Measurements from ENCODE around the gene ACSL6.

The ACSL6 gene

DNA sequence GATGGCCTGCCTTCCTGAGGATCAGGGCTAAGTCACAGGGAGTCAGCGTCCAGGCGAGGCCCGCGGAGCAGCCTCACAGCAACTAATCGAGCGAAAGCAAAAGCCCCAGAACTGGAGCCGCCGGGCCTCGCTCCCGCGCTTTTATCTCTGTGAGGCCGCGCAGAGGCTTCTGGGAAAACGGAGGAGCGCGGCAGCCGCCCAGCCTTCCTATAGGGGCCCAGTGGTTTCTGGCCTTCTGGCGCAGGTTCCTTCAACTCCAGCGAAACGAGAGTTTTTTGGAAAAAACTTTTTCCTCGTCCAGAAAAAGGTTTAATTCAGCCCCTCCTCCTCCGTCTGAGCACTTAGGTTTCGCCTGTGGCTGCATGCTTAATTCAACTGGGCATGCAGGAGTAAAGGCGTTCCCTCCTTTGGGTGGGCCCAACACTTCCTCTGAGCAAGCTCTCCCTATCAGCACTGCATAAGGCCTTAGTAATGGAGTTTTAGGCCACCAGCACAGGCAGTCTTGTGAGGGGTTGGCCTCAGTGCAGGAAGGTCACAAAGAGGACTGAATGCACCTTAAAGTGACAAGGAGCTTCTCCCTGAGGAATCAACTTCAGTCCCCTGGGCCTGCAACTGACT lies 65.8 kb downstream of the ACSL6 start, which contains the start of gene MEIKIN:
TSS of gene MEIKIN (minus strand) at position 113 of the 618 bp plus-strand sequence. CDS start 158 bp downstream, outside the sequence.
- H3K4me3 ChIP-seq (ENCODE audit: low read depth, low read length) = no peak within 1 kb of the TSS
- CTCF ChIA-PET = no interaction called here
- H3K4me1 ChIP-seq (ENCODE audit: control insufficient read depth, insufficient read depth, low read length) = no peaks in the 10 kb centered on the region
- no peaks in the 10 kb centered on the region for H3K9me3 ChIP-seq (ENCODE audit: control insufficient read depth, insufficient read depth, low read depth, low read length)
- POLR2A ChIA-PET = no interaction called here
- TF ChIP-seq, protein P1, sequence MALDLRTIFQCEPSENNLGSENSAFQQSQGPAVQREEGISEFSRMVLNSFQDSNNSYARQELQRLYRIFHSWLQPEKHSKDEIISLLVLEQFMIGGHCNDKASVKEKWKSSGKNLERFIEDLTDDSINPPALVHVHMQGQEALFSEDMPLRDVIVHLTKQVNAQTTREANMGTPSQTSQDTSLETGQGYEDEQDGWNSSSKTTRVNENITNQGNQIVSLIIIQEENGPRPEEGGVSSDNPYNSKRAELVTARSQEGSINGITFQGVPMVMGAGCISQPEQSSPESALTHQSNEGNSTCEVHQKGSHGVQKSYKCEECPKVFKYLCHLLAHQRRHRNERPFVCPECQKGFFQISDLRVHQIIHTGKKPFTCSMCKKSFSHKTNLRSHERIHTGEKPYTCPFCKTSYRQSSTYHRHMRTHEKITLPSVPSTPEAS (tag by site-specific recombination; IDR thresholded peaks at IDR 0.05) = no peak
- TF ChIP-seq, protein P2, sequence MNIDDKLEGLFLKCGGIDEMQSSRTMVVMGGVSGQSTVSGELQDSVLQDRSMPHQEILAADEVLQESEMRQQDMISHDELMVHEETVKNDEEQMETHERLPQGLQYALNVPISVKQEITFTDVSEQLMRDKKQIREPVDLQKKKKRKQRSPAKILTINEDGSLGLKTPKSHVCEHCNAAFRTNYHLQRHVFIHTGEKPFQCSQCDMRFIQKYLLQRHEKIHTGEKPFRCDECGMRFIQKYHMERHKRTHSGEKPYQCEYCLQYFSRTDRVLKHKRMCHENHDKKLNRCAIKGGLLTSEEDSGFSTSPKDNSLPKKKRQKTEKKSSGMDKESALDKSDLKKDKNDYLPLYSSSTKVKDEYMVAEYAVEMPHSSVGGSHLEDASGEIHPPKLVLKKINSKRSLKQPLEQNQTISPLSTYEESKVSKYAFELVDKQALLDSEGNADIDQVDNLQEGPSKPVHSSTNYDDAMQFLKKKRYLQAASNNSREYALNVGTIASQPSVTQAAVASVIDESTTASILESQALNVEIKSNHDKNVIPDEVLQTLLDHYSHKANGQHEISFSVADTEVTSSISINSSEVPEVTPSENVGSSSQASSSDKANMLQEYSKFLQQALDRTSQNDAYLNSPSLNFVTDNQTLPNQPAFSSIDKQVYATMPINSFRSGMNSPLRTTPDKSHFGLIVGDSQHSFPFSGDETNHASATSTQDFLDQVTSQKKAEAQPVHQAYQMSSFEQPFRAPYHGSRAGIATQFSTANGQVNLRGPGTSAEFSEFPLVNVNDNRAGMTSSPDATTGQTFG (tag by site-specific recombination; IDR thresholded peaks at IDR 0.05; ENCODE audit: borderline replicate concordance) = no peak
- TF ChIP-seq ZFP37 (tag by site-specific recombination; IDR thresholded peaks at IDR 0.05) (no peak), ZNF169 (tag by site-specific recombination; IDR thresholded peaks at IDR 0.05) (no peak), KLF10 (tag by site-specific recombination; IDR thresholded peaks at IDR 0.05) (no peak), ZNF354C (tag by site-specific recombination; IDR thresholded peaks at IDR 0.05; ENCODE audit: borderline replicate concordance, low read depth) (no peak), ZNF366 (tag by site-specific recombination; conservative IDR thresholded peaks at IDR 0.05) (no peak), ZIC2 (tag by site-specific recombination; IDR thresholded peaks at IDR 0.05) (no peak), ZNF350 (tag by site-specific recombination; IDR thresholded peaks at IDR 0.05) (no peak)
- TF ChIP-seq, protein P3, sequence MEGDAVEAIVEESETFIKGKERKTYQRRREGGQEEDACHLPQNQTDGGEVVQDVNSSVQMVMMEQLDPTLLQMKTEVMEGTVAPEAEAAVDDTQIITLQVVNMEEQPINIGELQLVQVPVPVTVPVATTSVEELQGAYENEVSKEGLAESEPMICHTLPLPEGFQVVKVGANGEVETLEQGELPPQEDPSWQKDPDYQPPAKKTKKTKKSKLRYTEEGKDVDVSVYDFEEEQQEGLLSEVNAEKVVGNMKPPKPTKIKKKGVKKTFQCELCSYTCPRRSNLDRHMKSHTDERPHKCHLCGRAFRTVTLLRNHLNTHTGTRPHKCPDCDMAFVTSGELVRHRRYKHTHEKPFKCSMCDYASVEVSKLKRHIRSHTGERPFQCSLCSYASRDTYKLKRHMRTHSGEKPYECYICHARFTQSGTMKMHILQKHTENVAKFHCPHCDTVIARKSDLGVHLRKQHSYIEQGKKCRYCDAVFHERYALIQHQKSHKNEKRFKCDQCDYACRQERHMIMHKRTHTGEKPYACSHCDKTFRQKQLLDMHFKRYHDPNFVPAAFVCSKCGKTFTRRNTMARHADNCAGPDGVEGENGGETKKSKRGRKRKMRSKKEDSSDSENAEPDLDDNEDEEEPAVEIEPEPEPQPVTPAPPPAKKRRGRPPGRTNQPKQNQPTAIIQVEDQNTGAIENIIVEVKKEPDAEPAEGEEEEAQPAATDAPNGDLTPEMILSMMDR (tag by site-specific recombination; IDR thresholded peaks at IDR 0.05) = no peak
- TF ChIP-seq, protein P4, sequence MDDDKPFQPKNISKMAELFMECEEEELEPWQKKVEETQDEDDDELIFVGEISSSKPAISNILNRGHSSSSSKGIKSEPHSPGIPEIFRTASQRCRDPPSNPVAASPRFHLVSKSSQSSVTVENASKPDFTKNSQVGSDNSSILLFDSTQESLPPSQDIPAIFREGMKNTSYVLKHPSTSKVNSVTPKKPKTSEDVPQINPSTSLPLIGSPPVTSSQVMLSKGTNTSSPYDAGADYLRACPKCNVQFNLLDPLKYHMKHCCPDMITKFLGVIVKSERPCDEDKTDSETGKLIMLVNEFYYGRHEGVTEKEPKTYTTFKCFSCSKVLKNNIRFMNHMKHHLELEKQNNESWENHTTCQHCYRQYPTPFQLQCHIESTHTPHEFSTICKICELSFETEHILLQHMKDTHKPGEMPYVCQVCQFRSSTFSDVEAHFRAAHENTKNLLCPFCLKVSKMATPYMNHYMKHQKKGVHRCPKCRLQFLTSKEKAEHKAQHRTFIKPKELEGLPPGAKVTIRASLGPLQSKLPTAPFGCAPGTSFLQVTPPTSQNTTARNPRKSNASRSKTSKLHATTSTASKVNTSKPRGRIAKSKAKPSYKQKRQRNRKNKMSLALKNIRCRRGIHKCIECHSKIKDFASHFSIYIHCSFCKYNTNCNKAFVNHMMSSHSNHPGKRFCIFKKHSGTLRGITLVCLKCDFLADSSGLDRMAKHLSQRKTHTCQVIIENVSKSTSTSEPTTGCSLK (tag by site-specific recombination; IDR thresholded peaks at IDR 0.05) = no peak
- no peaks in the 10 kb centered on the region for H3K36me3 ChIP-seq (ENCODE audit: control insufficient read depth in 2 of 2, insufficient read depth in 1 of 2, low read length in 2 of 2)
- H3K27ac ChIP-seq (ENCODE audit: extremely low read depth, low read depth, low read length) = no peak within 1 kb of the TSS

DNA sequence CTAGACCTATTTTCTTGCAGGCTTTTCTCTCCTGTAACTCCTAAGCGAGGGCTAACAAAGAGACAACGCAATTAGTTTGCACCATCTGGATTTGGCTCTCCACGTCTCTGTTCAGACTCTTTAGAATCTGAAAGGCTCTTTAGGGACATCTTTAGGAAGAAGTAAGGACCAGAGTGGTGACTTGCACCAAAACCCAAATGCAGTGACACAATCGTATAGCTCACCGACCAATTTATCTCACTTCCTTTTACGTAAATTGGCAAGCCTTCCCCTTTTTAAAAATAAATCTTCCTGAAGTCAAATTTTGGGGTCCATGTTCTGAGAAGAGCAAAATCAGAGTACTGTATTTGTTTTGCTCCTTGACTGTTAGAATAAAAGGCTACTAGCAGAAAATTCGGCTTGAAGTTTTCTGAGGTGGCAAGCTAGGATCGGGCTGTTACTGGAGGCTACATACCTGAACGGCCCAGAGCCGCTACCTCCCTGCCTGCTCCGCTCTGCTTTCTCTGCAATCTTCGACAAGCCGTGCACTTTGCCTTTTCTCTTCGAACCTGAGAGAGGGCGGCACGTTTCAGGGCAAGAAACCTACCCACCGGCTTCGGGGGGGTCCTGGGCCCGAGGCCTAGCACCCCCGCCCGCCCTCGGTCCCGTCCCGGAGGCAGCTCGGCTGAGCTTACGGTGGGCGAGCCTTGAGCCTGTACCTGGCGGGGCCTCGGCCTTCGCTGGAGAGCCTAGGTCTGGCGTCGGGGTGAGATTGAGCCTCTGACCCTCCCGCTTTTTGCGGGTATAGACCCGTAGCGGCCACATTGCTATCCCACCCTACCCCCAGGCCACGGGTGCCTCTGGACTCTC lies 66.5 kb downstream of the ACSL6 start:
- Histone ChIP-seq H3K36me3 (ENCODE audit: control insufficient read depth in 2 of 2, insufficient read depth in 1 of 2, low read length in 2 of 2) (no peaks in the 10 kb centered on the region), H3K4me3 (ENCODE audit: low read depth, low read length) (no peak overlapping the region), H3K27ac (ENCODE audit: extremely low read depth, low read depth, low read length) (no peak overlapping the region), H3K4me1 (ENCODE audit: control insufficient read depth, insufficient read depth, low read length) (no peaks in the 10 kb centered on the region), H3K9me3 (ENCODE audit: control insufficient read depth, insufficient read depth, low read depth, low read length) (no peaks in the 10 kb centered on the region)
- POLR2A ChIA-PET = no interaction called here
- CTCF ChIA-PET = no interaction called here
- TF ChIP-seq ZNF626 (tag by site-specific recombination; IDR thresholded peaks at IDR 0.05) = no peak
- TF ChIP-seq ZNF184 (tag by site-specific recombination; IDR thresholded peaks at IDR 0.05) = no peak
- TF ChIP-seq, protein P2 (tag by site-specific recombination; IDR thresholded peaks at IDR 0.05; ENCODE audit: borderline replicate concordance) = no peak
- TF ChIP-seq, protein P5, sequence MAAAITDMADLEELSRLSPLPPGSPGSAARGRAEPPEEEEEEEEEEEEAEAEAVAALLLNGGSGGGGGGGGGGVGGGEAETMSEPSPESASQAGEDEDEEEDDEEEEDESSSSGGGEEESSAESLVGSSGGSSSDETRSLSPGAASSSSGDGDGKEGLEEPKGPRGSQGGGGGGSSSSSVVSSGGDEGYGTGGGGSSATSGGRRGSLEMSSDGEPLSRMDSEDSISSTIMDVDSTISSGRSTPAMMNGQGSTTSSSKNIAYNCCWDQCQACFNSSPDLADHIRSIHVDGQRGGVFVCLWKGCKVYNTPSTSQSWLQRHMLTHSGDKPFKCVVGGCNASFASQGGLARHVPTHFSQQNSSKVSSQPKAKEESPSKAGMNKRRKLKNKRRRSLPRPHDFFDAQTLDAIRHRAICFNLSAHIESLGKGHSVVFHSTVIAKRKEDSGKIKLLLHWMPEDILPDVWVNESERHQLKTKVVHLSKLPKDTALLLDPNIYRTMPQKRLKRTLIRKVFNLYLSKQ (tag by site-specific recombination; IDR thresholded peaks at IDR 0.05; ENCODE audit: borderline replicate concordance) = no peak
- no peak for TF ChIP-seq ZNF791 (tag by site-specific recombination; IDR thresholded peaks at IDR 0.05)
- no peak for TF ChIP-seq HOXD13 (CRISPR knock-in tag; IDR thresholded peaks at IDR 0.05; ENCODE audit: borderline replicate concordance)
- no peak for TF ChIP-seq ZNF664 (tag by site-specific recombination; IDR thresholded peaks at IDR 0.05)
- TF ChIP-seq GLIS1 (tag by site-specific recombination; IDR thresholded peaks at IDR 0.05) = no peak
- no peak for TF ChIP-seq ZNF768 (tag by site-specific recombination; IDR thresholded peaks at IDR 0.05)
- TF ChIP-seq ZNF426 (tag by site-specific recombination; IDR thresholded peaks at IDR 0.05) = no peak

Measured in HEK293 (cell line).